ENCODE measurements around the gene SLC19A3.

Gene SLC19A3

GRCh38 chr2:227634201-227634600, 83.6 kb downstream of the SLC19A3 start:
- TF ChIP-seq TAF1 (IDR thresholded peaks at IDR 0.05; ENCODE audit: low read depth, low read length) (no peak), SPI1 (IDR thresholded peaks at IDR 0.05; ENCODE audit: low read depth, low read length) (no peak), POU2F2 (IDR thresholded peaks at IDR 0.05; ENCODE audit: low read depth, low read length) (no peak), POLR2AphosphoS5 (IDR thresholded peaks at IDR 0.05; ENCODE audit: low read depth, low read length) (no peak), POLR2A (IDR thresholded peaks at IDR 0.05; ENCODE audit: low read depth, low read length) (no peak), PAX5 (IDR thresholded peaks at IDR 0.05; ENCODE audit: insufficient read depth, low read length, severe bottlenecking) (no peak)
- no peak for FAIRE-seq

More at GRCh38 chr2:227634201-227634600, 83.6 kb downstream of the SLC19A3 start:
- DNase-seq (ENCODE audit: insufficient read length, low spot score) = no peak

Data from GM12891 (cell line).